Astrocyte of the hippocampus (primary cell): ENCODE results near the gene CXADR.

Experiments used
- DNase-seq: peaks from one replicate; pipeline ENCODE4 v3.0.0; 2011; ENCODE audit warnings: low read depth, low spot score

Gene CXADR

DNA sequence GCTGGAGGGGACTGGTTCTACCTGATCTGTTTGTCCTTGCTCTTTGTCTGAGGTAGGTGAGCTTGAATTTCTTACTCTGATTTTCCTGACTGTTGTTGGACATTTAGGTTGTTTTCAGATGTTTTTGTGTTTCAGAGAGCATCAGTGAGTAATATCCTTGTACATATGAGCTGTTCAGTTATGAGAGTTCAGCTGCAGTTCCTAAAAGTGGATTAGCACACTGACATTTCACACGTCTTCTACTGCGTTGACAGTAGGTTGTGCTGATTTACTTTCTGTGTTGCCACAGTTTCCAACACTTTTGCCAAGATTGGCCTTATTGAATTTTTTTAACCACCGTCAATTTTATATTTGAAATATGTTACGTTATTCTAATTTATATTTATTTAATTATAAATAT is 27.7 kb downstream of the CXADR start:
- no peak for DNase-seq

DNA sequence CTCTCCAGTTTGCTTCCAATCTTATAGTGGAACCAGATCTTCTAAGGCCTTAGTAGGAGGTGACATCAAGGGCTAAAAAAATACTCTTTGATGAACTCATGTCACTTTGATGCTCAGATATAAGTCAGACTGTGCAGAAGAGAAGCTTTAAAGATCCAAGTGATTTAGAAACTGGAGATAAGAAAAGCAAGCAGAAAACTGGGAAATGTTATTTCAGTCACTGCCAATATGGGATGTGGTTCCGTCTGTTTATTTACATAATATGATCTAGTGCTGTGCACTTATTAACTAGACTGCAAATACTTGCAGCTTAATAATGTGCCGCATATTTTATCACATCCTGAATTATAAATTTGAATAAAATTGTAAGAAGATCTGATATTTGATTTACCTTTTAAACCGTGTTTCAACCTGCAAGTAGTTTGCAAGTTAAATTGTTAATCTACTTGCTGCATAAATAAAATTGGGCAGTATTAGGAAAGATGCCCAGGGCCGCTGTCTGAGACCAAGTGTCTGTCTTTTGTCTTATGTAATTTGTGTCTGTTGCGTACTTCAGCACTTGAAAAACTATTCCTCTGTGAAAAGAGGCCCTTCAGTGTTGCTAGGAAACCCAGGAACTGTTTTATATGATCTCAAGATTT is 29.6 kb downstream of the CXADR start:
- DNase-seq: no peak

DNA sequence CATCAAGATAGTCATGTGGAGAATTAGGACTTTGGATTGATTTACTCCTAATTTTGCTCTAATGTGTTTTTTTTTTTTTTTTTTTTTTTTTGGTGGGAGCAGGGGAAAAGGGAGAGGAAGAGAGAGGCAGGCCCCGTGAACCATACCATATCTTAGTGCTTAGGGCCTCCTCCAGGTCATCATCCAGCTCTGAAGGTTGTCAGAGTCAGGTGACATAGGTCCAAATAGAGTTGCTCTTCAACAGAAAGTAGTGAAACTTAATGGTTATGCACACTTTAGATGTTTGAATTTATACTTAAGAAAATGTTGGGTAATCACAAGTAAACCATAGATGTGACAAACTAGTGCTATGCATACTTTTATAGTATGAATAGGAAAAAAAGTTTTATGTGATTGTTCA is 32.2 kb downstream of the CXADR start:
- no peak for DNase-seq

DNA sequence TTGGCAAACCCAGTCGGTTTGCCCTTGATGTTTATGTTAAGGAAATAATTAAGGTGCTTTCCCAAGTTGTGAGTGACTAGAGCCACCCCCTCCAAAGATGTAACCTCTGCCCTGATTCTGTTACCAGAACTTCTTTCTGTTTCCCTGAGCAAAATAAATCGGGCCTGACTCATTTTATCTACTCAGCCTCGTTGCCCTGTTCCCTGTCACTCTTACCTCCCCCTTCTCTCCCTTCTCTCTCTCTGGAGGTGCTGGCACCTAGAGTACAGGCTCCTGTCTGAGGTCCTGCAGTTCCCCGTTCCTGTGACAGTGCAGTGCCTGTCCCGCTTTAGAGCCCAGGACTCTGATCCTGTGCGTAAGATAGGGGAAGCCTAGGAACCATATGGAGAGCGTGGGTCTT is 35.4 kb downstream of the CXADR start:
- DNase-seq: no peak

DNA sequence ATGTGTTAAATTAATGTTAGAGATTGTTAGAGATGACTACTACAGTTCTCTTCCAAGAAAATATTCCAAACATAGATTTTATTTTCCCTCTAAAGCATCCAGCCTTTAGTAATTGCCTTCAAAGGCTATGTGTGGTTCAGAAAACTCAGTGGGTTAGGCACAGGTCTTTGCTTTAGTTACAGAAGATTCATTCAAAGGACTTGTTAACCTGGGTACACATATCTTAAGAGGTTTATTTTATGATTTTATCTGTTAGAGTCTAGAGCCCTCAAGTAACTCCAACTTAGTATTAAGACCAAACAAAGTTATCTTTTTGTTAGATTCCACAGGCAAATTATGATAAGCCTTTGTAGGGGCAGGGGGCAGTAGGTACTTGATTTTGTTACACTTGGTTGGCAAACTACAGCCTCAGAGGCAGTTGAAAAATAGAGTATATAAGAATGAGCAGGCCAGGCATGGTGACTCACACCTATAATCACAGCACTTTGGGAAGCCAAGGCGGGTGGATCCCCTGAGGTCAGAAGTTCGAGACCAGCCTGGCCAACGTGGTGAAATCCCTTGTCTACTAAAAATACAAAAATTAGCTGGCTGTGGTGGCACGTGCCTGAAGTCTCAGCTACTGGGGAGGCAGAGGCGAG is 37.9 kb downstream of the CXADR start:
- no peak for DNase-seq

DNA sequence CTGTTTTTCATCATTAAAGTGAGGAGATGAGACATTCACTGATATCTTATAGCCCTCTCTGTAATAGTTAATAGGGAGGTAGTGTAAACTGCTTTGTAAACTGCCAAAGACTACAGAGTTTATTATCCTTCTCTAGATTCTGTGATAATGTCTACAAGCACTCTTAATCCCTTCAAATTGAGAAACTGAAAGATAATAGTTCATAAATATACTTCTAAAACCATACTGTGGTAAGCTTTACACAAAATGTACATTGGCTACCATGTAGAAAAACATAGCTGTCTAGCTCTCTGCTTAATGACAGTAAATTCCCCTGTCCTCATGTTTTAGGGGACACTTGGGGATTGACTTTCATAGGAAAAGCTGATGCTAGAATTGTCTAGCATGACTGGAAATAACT is 39.6 kb downstream of the CXADR start:
- no peak for DNase-seq

DNA sequence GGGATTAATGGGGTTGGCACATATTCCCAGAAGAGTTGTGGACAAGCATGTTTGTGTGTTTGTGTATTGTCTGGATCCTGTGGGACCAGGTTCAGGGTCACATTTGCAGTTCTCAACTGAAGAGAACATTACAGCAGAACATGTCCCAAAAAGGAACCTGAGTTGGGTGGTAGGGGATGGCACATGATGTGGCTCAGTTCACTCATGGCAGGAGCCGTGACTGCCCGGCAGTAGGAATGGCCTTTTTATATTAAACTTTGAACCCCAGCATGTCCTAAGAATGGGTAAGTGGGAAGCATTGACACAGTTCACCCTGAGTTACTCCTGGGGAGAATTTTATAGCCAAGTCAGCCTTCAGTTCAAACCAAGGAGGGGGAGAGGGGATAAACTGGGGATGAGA is 41.3 kb downstream of the CXADR start:
- no peak for DNase-seq

DNA sequence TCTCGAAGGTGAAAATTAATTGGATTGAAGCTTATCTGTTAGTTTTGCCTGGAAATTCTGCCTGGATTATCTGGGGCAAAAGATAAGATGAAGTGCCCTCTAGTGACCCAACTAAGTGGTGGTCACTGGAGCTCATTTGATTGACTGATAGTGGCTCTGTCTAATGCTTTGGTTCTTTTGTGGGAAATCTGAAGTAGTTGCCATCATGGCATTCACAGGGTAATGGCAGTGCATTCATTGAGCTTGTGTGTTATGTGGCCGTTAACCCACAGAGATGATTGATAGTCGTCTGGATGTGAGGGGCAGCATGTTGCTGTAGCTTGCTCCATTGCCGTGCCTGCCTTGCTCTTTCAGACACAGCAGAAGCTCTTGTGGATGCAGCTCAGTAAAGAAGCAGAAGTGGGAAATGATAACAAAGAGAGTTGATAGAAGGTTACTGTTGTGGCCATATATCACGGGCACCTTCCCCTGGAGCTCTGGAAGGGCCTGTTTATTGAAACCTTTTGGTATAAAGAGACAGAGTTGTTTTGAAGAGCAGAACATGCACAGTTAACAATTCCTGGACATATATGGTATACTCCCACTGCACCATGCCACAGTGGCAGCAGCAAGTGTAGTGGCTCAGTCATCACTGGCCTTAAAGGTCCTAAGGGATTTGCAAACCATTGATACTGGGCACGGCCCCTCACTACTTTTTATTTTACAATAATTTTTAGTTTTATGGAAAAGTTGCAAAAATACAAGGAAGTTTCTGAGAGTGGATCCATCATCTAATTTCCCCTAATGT is 42.0 kb downstream of the CXADR start:
- peak; percentile 33 for DNase-seq

DNA sequence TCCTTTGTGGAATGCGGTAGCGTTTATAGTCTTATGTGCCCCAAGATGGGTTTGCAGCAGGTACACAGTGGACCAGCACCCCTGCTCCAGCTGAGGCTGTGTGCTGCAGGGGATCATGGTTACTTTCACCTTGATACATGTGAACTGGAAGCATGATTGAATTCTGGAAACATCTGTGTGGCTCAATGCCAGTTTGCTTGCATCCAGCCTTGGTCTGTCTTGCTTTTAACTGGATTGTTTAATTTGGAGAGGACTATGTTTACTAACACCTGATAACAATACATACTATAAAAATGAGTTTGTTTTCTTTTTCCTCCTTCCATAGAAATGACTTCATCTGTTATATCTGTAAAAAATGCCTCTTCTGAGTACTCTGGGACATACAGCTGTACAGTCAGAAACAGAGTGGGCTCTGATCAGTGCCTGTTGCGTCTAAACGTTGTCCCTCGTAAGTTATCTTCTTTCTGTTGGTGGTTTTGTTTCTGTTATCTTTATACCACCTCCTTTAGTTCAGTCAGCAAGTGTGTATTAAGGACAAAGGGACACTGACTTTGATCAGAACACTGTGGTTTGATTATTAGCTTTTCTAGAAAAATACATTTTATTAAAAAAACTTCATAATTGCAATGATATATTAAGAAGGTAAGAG is 47.7 kb downstream of the CXADR start:
- DNase-seq: no peak

DNA sequence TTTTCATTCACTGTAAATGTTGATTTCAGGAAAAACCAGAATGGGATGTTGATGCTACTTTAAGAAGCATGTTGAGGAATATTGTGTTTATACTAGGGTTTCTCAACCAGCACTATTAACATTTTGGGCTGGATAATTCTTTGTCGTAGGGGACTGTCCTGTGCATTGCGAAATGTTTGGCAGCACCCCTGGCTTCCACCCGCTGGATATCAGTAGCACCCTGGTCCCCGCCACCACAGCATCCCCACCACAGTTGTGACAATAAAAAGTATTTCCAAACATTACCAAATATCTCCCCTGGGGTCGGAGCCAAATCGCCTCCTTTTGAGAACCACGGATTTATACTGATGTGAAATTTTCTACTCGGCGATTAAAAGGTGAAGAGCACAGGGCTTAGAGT is 57.9 kb downstream of the CXADR start:
- no peak for DNase-seq

DNA sequence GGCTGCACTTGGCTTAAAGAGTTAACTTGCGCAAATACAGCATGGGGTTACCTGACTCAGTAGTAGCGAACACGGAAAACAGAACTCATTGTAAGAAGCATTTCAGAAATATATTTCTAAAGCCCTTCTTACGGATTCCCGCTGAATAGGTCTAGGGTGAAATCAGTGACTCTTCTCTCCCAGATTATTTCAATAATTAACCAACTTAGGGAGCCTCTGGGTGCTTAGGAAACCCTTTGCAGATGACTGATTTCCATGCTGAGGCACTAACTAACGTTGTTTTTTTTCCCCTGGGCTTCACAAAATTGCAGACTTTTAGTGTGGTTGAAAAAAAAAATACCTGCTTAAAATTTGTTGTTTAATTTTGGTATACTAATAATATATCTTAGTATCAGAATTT is 59.6 kb downstream of the CXADR start:
- DNase-seq: no peak

DNA sequence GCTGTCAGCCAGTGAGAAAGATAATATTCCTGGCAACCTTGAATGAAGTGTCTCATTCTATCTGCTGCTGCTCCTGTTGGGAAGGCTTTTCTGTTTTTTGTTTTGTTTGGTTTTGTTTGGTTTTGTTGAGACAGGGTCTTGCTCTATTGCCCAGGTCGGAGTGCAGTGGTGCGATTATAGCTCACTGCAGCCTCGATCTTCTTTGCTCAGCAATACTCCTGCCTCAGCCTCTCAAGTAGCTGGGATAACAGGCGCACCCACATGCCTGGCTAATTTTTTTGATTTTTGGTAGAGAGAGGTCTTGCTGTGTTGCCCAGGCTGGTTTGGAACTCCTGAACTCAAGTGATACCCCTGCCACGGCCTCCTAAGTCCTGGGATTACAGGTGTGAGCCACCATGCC is 62.2 kb downstream of the CXADR start:
- no peak for DNase-seq

DNA sequence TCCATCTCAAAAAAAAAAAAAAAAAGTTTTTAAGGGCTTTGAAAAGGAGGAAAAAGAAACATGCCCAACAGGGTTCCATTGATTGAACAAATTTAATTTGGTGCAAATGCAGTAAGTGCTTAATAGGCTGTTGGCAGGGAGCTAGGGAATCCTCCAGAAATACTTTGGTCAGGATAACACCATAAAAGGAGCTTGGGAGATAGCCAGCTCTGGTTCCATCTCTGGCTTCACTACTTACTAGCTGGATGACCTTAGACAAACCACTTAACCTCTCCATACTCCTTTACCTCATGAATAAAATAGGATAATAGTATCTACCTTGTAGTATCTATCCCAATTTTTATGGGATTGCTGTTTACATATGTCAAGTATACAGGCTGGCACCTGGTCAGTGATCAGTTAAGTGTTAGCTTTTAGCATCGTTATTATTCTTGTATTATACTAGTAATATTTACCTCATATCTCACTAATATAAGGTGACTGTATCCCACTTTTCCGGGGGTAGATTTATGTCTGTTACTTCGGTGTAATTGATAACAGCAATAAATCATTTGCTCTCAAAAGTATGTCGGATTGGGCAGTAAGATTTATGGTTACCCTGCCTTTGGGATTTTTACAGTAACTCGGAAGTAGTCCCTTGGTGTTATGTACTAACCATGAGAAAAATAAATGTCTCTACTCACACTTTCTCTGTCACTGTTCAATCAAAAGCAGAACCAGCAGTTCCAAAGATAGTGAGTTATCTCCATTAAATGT is 63.4 kb downstream of the CXADR start:
- DNase-seq: no peak

DNA sequence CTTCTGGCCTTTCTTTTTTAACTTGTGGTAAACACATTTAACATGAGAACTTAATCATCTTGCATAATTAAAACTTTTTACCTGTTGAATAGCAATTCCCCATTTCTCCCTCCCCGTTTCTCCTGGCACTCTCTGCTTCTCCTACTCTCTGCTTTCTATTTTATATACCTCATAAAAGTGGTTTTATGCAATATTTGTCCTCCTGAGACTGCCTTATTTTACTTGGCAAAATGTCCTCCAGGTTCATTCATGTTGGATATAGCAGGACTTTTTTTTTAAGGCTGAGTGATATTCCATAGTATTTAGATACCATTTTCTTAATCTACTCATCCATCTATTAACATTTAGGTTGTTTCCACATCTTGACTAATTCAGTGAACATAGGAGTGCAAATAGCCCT is 64.9 kb downstream of the CXADR start:
- no peak for DNase-seq

DNA sequence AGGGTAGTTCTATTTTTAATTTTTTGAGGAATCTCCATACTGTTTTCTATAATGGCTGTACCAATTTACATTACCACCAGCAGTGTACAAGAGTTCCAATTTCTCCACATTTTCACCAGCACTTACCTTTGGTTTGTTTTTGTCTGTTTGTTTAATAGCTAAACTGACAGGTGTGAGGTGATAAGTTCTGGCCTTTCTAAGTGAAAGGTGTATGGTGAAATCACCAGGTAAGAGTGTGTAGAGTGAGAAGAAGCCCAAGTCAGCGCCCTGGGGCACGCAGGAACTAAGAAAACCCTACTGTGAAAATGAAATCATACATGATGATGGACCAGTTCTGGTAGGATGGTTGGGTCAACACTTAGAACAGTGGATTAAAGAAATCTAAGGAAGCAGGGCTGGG is 65.3 kb downstream of the CXADR start:
- no peak for DNase-seq

DNA sequence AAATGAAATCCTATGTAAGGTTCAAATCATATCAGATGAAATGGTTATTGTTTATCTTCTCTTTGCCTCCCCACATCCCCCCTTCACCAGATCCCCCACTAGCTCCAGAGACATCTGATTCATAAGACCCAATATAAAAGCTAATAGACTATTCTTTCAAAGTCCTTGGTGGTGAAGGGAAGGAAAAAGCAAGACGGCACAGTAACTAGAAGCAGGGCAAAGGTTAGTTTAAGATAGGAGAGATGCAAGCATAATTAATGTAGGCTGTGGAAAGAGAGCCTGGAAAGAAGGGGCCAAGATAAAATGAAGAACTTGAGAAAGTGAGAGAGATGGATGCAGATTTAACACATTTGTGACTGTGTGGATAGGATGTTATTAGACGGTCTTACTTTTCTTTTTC is 66.0 kb downstream of the CXADR start:
- no peak for DNase-seq

DNA sequence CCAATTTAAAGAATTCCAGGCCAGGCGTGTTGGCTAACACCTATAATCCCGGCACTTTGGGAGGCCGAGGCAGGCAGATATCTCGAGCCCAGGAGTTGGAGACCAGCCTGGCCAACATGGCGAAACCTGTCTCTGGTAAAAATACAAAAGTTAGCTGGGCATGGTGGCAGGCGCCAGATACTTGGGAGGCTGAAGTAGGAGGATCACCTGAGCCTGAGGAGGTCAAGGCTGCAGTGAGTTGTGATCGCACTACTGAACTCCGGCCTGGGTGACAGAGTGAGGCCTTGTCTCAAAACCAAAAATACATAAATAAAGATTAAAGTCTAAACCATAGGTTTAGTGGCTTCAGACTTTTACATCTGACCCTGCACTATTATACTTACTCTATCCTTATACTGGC is 67.5 kb downstream of the CXADR start:
- DNase-seq: no peak

DNA sequence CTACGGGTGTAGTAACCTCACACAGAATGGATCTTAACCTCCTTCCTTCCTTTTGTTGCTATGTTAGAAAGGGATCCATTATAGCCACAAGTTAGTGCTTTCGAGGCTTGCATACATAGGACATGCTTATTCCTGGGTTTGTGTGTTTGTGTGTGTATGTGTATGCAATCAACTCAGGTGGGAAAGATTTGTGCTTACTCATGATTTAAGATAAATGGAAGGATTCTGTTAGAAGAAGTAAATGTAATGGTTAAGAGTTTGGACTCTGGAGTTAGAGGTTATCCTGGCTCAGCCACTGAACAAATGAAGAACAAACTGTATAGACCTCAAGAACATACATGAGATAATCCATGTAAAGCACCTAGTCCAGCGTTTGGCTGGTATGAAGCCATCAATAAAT is 71.1 kb downstream of the CXADR start:
- DNase-seq: no peak

DNA sequence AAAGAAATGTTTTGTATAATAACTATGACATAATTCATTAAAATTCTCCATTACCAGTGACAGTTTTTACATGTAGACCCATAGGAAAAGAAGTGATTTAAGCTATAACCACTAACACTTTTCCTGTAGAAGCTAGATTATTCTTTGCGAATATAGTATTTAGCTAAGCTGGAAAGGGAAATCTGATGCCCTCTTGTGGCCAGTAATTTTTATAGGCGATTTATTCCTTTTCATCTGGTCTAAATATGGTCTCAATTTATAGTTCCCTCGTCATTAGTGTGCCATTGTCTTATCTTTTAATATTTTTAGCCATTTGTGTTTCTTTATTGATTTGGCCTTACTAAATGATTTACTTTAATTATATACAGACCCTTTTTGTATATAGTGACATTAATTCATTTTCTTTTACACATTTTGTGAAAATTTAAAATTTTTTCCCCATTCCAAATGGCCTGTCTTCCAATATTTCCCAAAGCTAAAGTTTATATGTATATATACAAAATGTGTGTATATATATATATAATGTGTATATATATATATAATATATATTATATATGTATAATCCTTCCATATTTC is 73.1 kb downstream of the CXADR start:
- peak; percentile 66 for DNase-seq

DNA sequence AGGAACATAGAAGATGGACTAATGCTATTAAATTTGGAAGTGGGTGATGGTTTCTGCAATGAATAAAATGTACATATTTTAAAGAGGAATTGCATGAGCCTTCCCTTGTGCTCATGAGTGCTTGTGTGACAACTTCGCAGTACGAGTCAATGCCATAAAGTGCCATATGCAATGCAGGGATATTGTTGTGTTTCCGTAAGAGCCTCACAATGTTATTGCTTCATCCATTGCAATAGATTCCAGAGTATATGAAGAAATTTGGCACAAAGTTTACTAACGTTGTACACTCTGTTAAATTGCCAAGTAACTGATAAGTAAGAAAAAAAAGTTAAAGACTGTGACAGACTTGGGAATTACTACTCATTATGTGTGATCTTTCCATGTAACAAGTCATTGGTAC is 77.6 kb downstream of the CXADR start:
- DNase-seq: no peak

DNA sequence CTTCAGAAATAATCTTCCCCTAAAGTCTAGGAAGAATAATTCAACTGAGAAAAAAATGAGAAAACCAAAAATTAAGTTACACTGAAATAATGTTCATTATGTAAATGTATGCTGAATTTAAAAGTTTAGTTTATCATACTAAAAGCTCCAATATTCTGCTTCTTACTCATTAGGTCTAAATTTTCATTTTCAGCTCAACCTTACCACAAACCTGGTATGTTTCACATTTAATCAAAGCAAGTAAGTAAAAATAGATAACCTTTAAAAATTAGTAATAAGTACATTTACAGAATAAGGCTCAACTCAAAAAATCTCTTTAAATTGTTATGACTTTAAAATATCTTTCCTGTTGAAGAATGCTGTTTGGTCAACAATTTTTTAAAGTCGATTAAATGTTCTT is 84.8 kb downstream of the CXADR start:
- no peak for DNase-seq

DNA sequence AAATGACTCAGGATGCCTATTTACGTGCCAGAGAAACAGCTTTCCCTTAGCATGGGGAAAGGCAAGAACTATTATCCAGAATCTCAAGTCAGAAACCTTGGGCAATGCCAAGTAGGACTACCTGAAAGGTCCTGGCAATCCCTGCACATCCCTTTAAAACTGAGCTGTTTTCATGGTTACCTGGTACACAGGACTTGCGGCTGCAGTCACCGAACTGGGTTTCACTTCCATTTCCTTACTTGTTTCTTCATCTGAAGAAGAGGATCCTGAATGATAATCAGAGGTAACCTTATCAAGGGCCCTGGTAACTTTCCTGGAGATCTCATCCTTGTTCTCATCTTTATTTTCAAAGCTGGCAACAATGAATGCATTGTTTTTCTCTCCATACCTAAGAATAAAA is 85.6 kb downstream of the CXADR start:
- DNase-seq: no peak
